Colonic mucosa (tissue), 4 donors: ENCODE results near the gene CERK. TPM values are rescaled to one million over a fixed set of nuclear protein-coding genes. Genes with fewer than 3 reads are reported as not detected.
"Not testable (repeated sequence)": the region's sequence is repeated elsewhere in the genome, so short reads cannot be mapped to it uniquely, and the experiment has no call there.

Source experiments
- DNase-seq: peaks from one replicate; pipeline ENCODE4 v3.0.0-alpha.2; 2020
- H3K27ac ChIP-seq: fragments of 200-600 bp; one replicate; pipeline ENCODE4 v1.8.0; 2021
- H3K27me3 ChIP-seq: fragments of 200-600 bp; one replicate; pipeline ENCODE4 v1.8.0; 2021
- H3K36me3 ChIP-seq: fragments of 200-600 bp; one replicate; pipeline ENCODE4 v1.8.0; 2021
- H3K4me1 ChIP-seq: fragments of 200-600 bp; one replicate; pipeline ENCODE4 v1.8.0; 2021; ENCODE audit warnings: mild to moderate bottlenecking
- H3K4me3 ChIP-seq: fragments of 200-600 bp; one replicate; pipeline ENCODE4 v1.8.0; 2021
- H3K9ac ChIP-seq, 2 donors: one replicate each; pipeline ENCODE4 v1.7.0; 2013; ENCODE audit warnings: control low read depth in 2 of 2, low read depth in 2 of 2, low read length in 2 of 2
- H3K9me3 ChIP-seq: fragments of 200-600 bp; one replicate; pipeline ENCODE4 v1.8.0; 2021
- CTCF ChIP-seq: fragments of 200-600 bp; IDR thresholded peaks from one replicate; pipeline ENCODE4 v1.8.0; 2022; ENCODE audit warnings: antibody characterized with exemption, mild to moderate bottlenecking
- intact Hi-C: fragments of 100-400 bp; cut with DNase I; formaldehyde crosslinking; loops from one replicate; pipeline ENCODE4 v1.14.1; 2022
- total RNA-seq, 2 donors: library from RNA; stranded (reverse); fragmentation: NEBNext Ultra II Directional in 1 of 2; extraction: Animal tissue kit (Norgen Biotek cat#: 25700) in 1 of 2; gene quantifications; one replicate each; pipeline ENCODE4 v1.2.1, GENCODE V29; 2021
- donor health status: healthy.
- donor health status: DM: no; HTN: no; CAD: no.
- donor health status: DM: no; HTN: no; CAD: no.

Gene CERK
- total RNA-seq, result 10 to 100 TPM; 24.7 to 46.6 TPM

GRCh38 chr22:46737976-46738646, at the start of gene CERK:
Gene CERK (minus strand): TSS chr22:46738252. CDS start chr22:46738148, 104 bp downstream.
- TF ChIP-seq CTCF, result no peak
- intact Hi-C loops, result loop anchor here (10.0 kb wide), 1 partner anchor 163 kb away; no protein-coding TSS in a partner anchor

GRCh38 chr22:46783721-46784120, 45.7 kb upstream of the CERK start:
- no peak overlapping the region for H3K4me3 ChIP-seq
- H3K27ac ChIP-seq, result no peak overlapping the region
- no peak overlapping the region for H3K9ac ChIP-seq
- H3K27me3 ChIP-seq, result no peaks in the 10 kb centered on the region
- intact Hi-C loops, result no loop called here
- H3K9me3 ChIP-seq, result no peaks in the 10 kb centered on the region
- no peak for TF ChIP-seq CTCF
- H3K4me1 ChIP-seq, result no peaks in the 10 kb centered on the region
- no peak for DNase-seq
- H3K36me3 ChIP-seq, result no peaks in the 10 kb centered on the region

More at GRCh38 chr22:46737976-46738646, at the start of gene CERK:
- peaks cover 36% of the 10 kb centered on the region for H3K4me1 ChIP-seq
- H3K9me3 ChIP-seq, result no peaks in the 10 kb centered on the region
- H3K27me3 ChIP-seq, result no peaks in the 10 kb centered on the region
- peak within 1 kb of the TSS; percentile 91 to 92 for H3K9ac ChIP-seq
- DNase-seq, result peak; percentile 80
- peak within 1 kb of the TSS; percentile 88 for H3K27ac ChIP-seq
- H3K4me3 ChIP-seq, result peak within 1 kb of the TSS; percentile 84
- H3K36me3 ChIP-seq, result no peaks in the 10 kb centered on the region

GRCh38 chr22:46782200-46782599, 44.1 kb upstream of the CERK start:
- H3K27me3 ChIP-seq, H3K4me3 ChIP-seq, DNase-seq, intact Hi-C loops, H3K27ac ChIP-seq, H3K36me3 ChIP-seq, H3K4me1 ChIP-seq, H3K9me3 ChIP-seq, H3K9ac ChIP-seq: not testable (repeated sequence)

- no peak overlapping the region for H3K9ac ChIP-seq
- no peak for TF ChIP-seq CTCF
- H3K27me3 ChIP-seq, result no peaks in the 10 kb centered on the region
- H3K4me1 ChIP-seq, result no peaks in the 10 kb centered on the region
- H3K4me3 ChIP-seq, result no peak overlapping the region
- DNase-seq, result no peak
- no peaks in the 10 kb centered on the region for H3K36me3 ChIP-seq
- no peaks in the 10 kb centered on the region for H3K9me3 ChIP-seq
- intact Hi-C loops, result no loop called here
- no peak overlapping the region for H3K27ac ChIP-seq
Measured at GRCh38 chr22:46781291-46781690, 43.2 kb upstream of the CERK start.

- Histone ChIP-seq H3K4me3 (no peak overlapping the region), H3K27me3 (no peaks in the 10 kb centered on the region), H3K27ac (peak overlapping the region; percentile 45), H3K36me3 (no peaks in the 10 kb centered on the region), H3K9ac (no peak overlapping the region), H3K9me3 (no peaks in the 10 kb centered on the region), H3K4me1 (peaks cover 6% of the 10 kb centered on the region)
- no peak for DNase-seq
- intact Hi-C loops, result no loop called here
- no peak for TF ChIP-seq CTCF
Measured at GRCh38 chr22:46780453-46780852, 42.4 kb upstream of the CERK start.

GRCh38 chr22:46779651-46780050, 41.6 kb upstream of the CERK start:
- no peaks in the 10 kb centered on the region for H3K36me3 ChIP-seq
- H3K27ac ChIP-seq, result no peak overlapping the region
- no peak overlapping the region for H3K9ac ChIP-seq
- no peak overlapping the region for H3K4me3 ChIP-seq
- H3K9me3 ChIP-seq, result no peaks in the 10 kb centered on the region
- no peak for DNase-seq
- intact Hi-C loops, result no loop called here
- peaks cover 14% of the 10 kb centered on the region for H3K4me1 ChIP-seq
- H3K27me3 ChIP-seq, result no peaks in the 10 kb centered on the region
- no peak for TF ChIP-seq CTCF
